OCI-LY7 (cell line): ENCODE results near the gene XIRP2. TPM values are rescaled to one million over a fixed set of nuclear protein-coding genes. Genes with fewer than 3 reads are reported as not detected.

Source experiments
- BruUV-seq: library from RNA; stranded (reverse); fragments of 400-500 nt; replicated peaks from 2 replicates; lab custom pipeline; 2021; lab: Mats Ljungman, UMichigan
- CTCF ChIA-PET: fragments of 300-600 bp; sonication (Branson Sonifier 250); formaldehyde crosslinking; loops from one replicate; lab custom pipeline; 2022; ENCODE audit warnings: antibody characterized with exemption; ENCODE audit not compliant: unreplicated experiment; lab: Charles Lee
- POLR2A ChIA-PET: fragments of 300-600 bp; sonication (Branson Sonifier 250); formaldehyde crosslinking; loops from one replicate; lab custom pipeline; 2022; ENCODE audit warnings: antibody characterized with exemption; lab: Charles Lee
- DNase-seq: peaks from one replicate; pipeline ENCODE4 v3.0.0-alpha.2; 2015; ENCODE audit warnings: low spot score
- H2AFZ ChIP-seq: fragments of 200-600 bp; sonication (generic), shearing (Covaris generic); 2 replicates; pipeline ENCODE4 v1.6.1; 2014; ENCODE audit warnings: mild to moderate bottlenecking, antibody characterized with exemption, low read length, moderate library complexity
- H3K27ac ChIP-seq: fragments of 200-600 bp; sonication (generic); 2 replicates; pipeline ENCODE4 v1.5.1; 2014; ENCODE audit warnings: mixed run types, low read depth, mild to moderate bottlenecking, moderate library complexity, low read length, inconsistent platforms; ENCODE audit not compliant: poor library complexity, severe bottlenecking
- H3K36me3 ChIP-seq: fragments of 200-600 bp; sonication (generic); 2 replicates; pipeline ENCODE4 v1.6.1; 2014; ENCODE audit warnings: mild to moderate bottlenecking, antibody characterized with exemption, low read length, moderate library complexity, mixed read lengths; ENCODE audit not compliant: insufficient read depth
- H3K4me1 ChIP-seq: fragments of 200-600 bp; sonication (generic); 2 replicates; pipeline ENCODE4 v1.5.1; 2014; ENCODE audit warnings: mild to moderate bottlenecking, low read length; ENCODE audit not compliant: insufficient read depth, poor library complexity, severe bottlenecking
- H3K4me2 ChIP-seq: fragments of 200-600 bp; sonication (generic); 2 replicates; pipeline ENCODE4 v1.6.1; 2014; ENCODE audit warnings: mild to moderate bottlenecking, low read length
- H3K4me3 ChIP-seq: fragments of 200-600 bp; sonication (generic); 2 replicates; pipeline ENCODE4 v1.5.1; 2014; ENCODE audit warnings: mild to moderate bottlenecking, low read depth, low read length; ENCODE audit not compliant: poor library complexity, severe bottlenecking
- H3K79me2 ChIP-seq: fragments of 200-600 bp; sonication (generic); 2 replicates; pipeline ENCODE4 v1.6.1; 2016; ENCODE audit warnings: low read depth, mild to moderate bottlenecking, low read length, moderate library complexity, mixed read lengths; ENCODE audit not compliant: insufficient read depth
- H3K9me2 ChIP-seq: fragments of 200-600 bp; sonication (generic); 2 replicates; pipeline ENCODE4 v1.6.1; 2016; ENCODE audit warnings: mild to moderate bottlenecking, low read length, mixed read lengths; ENCODE audit not compliant: insufficient read depth
- H3K9me3 ChIP-seq: fragments of 200-600 bp; sonication (generic); 2 replicates; pipeline ENCODE4 v1.6.1; 2014; ENCODE audit warnings: mild to moderate bottlenecking, mixed run types, low read length, mixed read lengths
- H4K20me1 ChIP-seq: fragments of 200-600 bp; sonication (generic); 2 replicates; pipeline ENCODE4 v1.6.1; 2014; ENCODE audit warnings: mild to moderate bottlenecking, antibody characterized with exemption, low read length, moderate library complexity, mixed read lengths; ENCODE audit not compliant: insufficient read depth
- EZH2phosphoT487 ChIP-seq: fragments of 200-600 bp; sonication (generic); IDR thresholded peaks from 2 replicates; pipeline ENCODE4 v1.6.1; 2018; ENCODE audit warnings: low read depth, borderline replicate concordance, mild to moderate bottlenecking, mixed run types, antibody characterized with exemption, low read length, moderate library complexity, mixed read lengths
- intact Hi-C: fragments of 100-400 bp; cut with micrococcal nuclease; formaldehyde crosslinking; loops from one replicate; pipeline ENCODE4 v1.10.0; 2022; ENCODE audit not compliant: unreplicated experiment
- total RNA-seq, 2 experiments: library from RNA; depleted of rRNA in 1 of 2; stranded (reverse); fragments of >200 nt in 1 of 2; shearing (Covaris generic) in 1 of 2; gene quantifications; 2 replicates each; pipeline ENCODE4 v1.2.3, GENCODE V29; 2014 to 2022
- TF ChIP-seq, protein P1 (sequence below): fragments of 200-600 bp; sonication (generic); conservative IDR thresholded peaks from 2 replicates; pipeline ENCODE4 v1.5.1; 2014; ENCODE audit warnings: mild to moderate bottlenecking, antibody characterized with exemption, low read length, moderate library complexity, mixed read lengths

Gene XIRP2
- total RNA-seq, 2 experiments from 2014 or later = not detected

- TF ChIP-seq EZH2phosphoT487 = no peak
- TF ChIP-seq, protein P1, sequence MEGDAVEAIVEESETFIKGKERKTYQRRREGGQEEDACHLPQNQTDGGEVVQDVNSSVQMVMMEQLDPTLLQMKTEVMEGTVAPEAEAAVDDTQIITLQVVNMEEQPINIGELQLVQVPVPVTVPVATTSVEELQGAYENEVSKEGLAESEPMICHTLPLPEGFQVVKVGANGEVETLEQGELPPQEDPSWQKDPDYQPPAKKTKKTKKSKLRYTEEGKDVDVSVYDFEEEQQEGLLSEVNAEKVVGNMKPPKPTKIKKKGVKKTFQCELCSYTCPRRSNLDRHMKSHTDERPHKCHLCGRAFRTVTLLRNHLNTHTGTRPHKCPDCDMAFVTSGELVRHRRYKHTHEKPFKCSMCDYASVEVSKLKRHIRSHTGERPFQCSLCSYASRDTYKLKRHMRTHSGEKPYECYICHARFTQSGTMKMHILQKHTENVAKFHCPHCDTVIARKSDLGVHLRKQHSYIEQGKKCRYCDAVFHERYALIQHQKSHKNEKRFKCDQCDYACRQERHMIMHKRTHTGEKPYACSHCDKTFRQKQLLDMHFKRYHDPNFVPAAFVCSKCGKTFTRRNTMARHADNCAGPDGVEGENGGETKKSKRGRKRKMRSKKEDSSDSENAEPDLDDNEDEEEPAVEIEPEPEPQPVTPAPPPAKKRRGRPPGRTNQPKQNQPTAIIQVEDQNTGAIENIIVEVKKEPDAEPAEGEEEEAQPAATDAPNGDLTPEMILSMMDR = no peak
- no peaks in the 10 kb centered on the region for H3K4me1 ChIP-seq
- DNase-seq = no peak
- no peak overlapping the region for H3K27ac ChIP-seq
- intact Hi-C loops = no loop called here
- H3K36me3 ChIP-seq = no peaks in the 10 kb centered on the region
- H3K9me2 ChIP-seq = no peaks in the 10 kb centered on the region
- no peaks in the 10 kb centered on the region for H3K79me2 ChIP-seq
- H2AFZ ChIP-seq = no peak overlapping the region
- POLR2A ChIA-PET = no interaction called here
- no TSS peak for BruUV-seq
- H3K9me3 ChIP-seq = no peaks in the 10 kb centered on the region
- CTCF ChIA-PET = no interaction called here
- no peak overlapping the region for H3K4me3 ChIP-seq
- H4K20me1 ChIP-seq = no peaks in the 10 kb centered on the region
- H3K4me2 ChIP-seq = no peak overlapping the region
Observed at GRCh38 chr2:167048829-167049228, 160.5 kb downstream of the XIRP2 start.

- CTCF ChIA-PET = no interaction called here
Observed at GRCh38 chr2:167049659-167050058, 161.4 kb downstream of the XIRP2 start.

DNA sequence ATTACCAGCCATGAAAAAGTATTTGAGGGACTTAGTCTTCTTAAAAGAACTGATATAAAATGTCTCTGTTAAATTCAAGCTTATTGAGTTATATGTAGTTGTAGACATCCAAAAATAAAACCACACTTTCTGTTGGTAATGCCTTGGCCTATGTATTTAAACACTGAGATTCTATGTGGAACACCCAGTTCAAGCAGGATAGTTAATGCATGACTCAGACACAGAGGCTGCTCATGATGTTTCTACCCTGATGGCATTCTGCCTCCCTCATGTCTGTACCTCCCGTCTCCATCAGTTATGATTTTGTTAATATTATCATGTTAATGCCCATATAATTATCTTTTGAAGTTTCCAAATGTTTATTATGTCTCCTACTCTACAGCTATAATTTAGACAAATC is 164.5 kb downstream of the XIRP2 start:
- DNase-seq = no peak
- no peaks in the 10 kb centered on the region for H4K20me1 ChIP-seq
- no peak overlapping the region for H2AFZ ChIP-seq
- H3K36me3 ChIP-seq = no peaks in the 10 kb centered on the region
- no peak overlapping the region for H3K4me3 ChIP-seq
- H3K79me2 ChIP-seq = no peaks in the 10 kb centered on the region
- H3K9me2 ChIP-seq = no peaks in the 10 kb centered on the region
- no TSS peak for BruUV-seq
- no peaks in the 10 kb centered on the region for H3K4me1 ChIP-seq
- H3K9me3 ChIP-seq = no peaks in the 10 kb centered on the region
- ChIA-PET CTCF (no interaction called here), POLR2A (no interaction called here)
- H3K4me2 ChIP-seq = no peak overlapping the region
- intact Hi-C loops = no loop called here
- TF ChIP-seq EZH2phosphoT487 = no peak
- TF ChIP-seq, protein P1 = no peak
- H3K27ac ChIP-seq = no peak overlapping the region

More at GRCh38 chr2:167049659-167050058, 161.4 kb downstream of the XIRP2 start:
- intact Hi-C loops = no loop called here
- H4K20me1 ChIP-seq = no peaks in the 10 kb centered on the region
- POLR2A ChIA-PET = no interaction called here
- BruUV-seq = no TSS peak
- no peak overlapping the region for H3K4me3 ChIP-seq
- H3K4me1 ChIP-seq = no peaks in the 10 kb centered on the region
- H3K79me2 ChIP-seq = no peaks in the 10 kb centered on the region
- no peak overlapping the region for H3K27ac ChIP-seq
- TF ChIP-seq, protein P1 = no peak
- TF ChIP-seq EZH2phosphoT487 = no peak
- H3K9me3 ChIP-seq = no peaks in the 10 kb centered on the region
- H3K9me2 ChIP-seq = no peaks in the 10 kb centered on the region
- no peak for DNase-seq
- H3K4me2 ChIP-seq = no peak overlapping the region
- no peak overlapping the region for H2AFZ ChIP-seq
- no peaks in the 10 kb centered on the region for H3K36me3 ChIP-seq
